Left kidney (tissue), 2 donors: ENCODE measurements around the gene TMEM250. TPM values are rescaled to one million over a fixed set of nuclear protein-coding genes. Genes with fewer than 3 reads are reported as not detected.

Experiments
- DNase-seq: peaks from one replicate; pipeline ENCODE4 v3.0.0-alpha.2; 2013
- polyA plus RNA-seq: library from polyadenylated mRNA; unstranded; fragments of 120-200 nt; gene quantifications from one replicate; pipeline ENCODE4 v1.2.1, GENCODE V29; 2013; ENCODE audit not compliant: insufficient read length

The TMEM250 gene
- polyA plus RNA-seq, 1 donor = 14.0 TPM

DNA sequence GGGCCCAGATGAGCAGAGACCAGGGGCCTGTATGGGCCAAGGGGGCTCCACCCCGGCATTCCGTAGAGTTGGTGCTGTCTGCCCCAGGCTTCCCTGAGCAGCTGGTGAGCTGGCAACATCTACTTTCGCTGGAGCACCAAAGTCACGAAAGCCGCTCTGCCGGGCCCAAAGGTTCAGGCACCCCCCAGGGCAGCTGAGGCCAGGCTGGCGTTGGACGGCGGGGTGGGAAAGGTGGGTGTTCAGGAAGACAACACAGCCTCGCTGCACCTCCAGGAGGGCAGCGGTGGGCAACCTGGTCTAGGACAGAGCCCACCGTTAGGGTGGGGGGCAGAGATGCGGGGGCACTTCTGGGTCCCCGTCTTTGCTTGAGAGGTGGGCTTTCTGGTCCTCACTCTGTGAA lies 30.1 kb upstream of the TMEM250 start:
- no peak for DNase-seq

DNA sequence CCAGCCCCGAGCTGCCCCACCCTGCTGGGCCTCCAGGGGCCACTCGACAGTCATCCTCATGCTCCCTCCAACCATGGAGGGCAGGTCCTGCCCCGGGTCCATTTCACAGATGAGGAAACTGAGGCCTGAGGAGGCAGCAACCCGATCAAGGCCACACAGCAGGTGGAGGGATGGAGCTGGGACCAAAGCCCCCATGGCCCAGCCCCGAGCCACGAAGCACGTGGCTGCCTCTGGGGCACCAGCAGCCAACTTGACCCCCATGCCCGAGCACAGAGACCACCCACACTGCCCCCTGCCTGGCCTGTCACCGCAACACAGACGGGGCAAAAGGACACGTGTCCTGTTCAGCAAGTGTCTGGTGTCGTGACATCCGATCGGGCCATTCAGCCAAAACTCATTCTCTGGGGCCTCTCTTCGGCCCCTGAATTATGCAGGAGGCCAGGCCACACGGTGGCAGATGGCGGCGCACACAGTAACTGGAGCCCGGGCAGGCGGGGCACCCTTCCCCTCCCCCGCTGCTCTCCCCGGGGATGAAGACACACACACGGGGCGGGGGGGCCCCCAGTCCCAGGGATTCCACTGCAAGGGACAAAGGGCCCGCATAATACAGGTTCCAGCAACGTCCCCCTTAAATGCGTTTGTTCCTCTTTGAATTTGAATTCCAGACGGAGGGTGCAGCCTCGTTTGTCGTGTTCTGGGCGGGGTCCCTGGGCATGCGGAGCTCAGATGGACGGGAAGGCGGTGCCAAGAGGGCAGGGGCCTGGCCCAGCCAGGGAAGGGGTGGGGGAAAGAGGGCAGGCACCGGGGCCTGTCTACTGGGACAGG lies 29.4 kb upstream of the TMEM250 start:
- DNase-seq = no peak

GRCh38 chr9:136147038-136147889 lies 28.6 kb upstream of the TMEM250 start:
- DNase-seq = no peak

DNA sequence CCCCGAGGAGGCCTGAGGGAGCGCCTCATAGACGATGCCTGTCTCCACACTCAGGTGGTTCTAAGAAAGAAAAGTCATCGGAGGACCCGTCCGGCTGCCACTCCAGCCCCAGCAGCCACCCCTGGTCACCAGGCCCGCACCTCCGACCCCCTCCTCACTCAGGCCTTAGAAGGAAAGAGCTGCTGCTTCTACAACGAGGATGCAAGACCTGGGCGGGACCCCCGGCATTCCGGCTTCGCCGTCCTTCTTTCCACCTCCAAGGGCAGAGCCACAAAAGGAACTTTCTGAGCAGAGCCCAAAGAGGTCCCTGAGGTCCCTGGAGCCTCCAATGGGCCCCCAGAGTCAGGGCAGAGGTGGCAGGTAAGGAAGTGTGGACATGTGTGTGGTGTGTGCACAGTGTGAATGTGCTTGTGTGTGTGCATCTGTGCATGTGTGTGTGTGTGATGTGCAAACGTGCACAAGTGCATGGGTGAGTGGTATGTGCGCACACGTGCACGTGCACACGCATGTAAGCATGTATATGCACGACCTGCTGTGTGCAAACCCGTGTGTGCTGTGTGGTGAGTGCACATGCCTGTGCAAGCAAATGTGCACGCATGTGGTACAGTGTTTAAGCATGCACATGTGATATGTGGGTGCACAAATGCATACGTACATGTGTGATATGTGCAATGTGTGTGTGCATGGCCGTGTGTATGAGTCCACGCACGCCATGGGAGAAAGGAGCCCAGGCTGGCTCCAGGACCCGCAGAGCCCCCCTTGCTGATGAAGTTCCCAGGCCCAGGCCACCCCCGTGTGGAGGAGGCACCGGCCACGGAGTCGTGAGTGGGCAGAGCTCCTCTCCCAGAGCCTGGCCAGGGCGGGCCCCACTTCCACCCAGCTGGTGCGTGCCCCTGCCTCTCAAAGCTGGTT lies 27.7 kb upstream of the TMEM250 start:
- DNase-seq = no peak

DNA sequence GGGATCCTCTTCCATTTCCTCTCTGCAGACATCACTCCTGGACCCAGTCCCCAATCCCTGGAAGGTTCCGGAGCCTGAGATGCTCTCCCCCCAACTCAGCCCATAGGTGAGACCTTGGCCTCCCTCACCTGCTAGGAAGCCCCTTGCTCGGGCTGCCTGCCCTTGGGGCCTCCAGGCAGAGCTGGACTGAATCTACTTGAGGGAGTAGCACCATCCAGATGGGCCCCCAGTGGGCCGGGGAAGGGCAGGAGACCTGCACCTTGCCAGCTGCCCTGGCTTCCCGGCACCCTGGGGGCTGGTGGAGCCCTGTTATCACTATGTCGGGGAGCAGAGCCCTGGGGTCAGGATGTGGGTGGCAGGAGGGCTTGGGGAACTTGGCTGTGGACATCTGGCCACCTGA lies 26.9 kb upstream of the TMEM250 start:
- DNase-seq = no peak

- DNase-seq = no peak
Observed at GRCh38 chr9:136144450-136144849, 25.8 kb upstream of the TMEM250 start.

DNA sequence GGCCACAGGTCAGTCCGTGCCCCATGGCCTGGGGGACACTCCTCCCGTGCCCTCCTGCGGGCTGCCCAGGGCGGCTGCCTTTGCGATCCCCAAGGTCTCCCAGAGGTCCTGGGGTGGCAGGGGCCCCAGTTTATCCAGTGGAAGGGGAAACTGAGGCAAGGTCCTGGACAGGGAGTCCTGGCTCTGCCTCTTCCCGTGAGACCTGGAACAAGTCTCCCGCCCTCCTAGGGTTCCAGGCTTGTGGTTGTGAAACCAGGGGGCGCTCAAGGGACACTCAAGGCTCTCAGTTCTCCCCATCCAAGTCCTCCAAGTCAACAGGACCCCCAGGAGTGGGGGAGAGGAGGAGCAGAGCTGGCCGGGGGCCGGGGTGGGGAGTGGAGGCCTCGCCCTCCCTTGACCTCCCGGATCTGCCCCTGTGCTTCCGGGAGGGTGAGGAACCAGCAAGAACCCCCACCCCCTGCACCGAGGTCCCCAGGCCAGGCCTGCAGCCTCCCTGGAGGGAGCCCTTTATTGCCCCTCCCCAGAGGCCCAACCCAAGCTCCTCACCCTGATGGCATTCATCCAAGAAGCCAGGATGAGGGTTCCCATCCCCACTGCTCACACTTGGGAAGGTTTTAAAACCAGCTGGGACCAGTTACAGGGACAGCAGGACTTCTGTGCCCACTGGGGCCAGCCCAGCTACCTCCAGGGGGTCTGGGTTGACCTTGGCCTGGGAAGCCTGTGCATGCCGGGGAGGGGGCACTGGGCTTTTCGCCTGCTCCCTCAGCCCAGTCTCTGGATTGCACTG lies 24.7 kb upstream of the TMEM250 start:
- peak; percentile 69 for DNase-seq

DNA sequence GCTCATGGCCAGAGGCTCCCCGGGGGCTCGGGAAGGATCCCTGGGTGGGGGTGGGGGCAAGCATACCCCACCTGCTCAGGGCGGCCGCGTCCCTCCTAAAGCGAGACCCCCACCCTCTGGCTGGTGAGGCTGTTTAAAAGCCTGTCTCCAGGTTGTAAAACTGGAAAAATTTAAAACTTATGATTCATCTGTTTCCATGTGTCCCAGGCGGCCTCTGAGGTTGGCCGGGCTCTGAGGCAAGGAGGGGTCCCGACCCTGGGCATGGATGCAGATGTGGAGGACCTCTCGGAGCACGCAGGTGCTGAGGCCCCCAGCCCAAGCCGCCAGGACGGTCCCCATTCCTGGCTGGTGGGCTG lies 24.2 kb upstream of the TMEM250 start:
- no peak for DNase-seq

DNA sequence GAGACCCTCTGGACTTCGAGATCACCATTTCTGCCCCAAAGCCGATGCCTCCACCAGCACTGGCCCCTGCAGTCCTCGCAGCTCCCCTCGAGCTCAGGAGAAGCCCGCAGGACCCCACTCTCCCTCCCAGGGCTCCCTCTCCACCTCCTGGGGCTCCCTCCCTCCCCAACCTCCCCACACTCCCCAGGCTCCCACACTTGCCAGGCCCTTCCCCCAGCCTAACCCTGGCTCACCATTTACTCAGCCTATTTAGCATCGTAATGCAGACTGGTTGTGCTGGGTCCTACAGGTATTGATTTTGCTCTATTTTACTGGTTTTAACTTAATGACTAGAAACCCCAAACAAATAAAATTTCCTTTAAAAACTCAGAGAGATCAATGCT lies 23.7 kb upstream of the TMEM250 start:
- DNase-seq = no peak

GRCh38 chr9:136141682-136142413 lies 23.2 kb upstream of the TMEM250 start:
- no peak for DNase-seq

- no peak for DNase-seq
Observed at GRCh38 chr9:136140966-136141365, 22.3 kb upstream of the TMEM250 start.

DNA sequence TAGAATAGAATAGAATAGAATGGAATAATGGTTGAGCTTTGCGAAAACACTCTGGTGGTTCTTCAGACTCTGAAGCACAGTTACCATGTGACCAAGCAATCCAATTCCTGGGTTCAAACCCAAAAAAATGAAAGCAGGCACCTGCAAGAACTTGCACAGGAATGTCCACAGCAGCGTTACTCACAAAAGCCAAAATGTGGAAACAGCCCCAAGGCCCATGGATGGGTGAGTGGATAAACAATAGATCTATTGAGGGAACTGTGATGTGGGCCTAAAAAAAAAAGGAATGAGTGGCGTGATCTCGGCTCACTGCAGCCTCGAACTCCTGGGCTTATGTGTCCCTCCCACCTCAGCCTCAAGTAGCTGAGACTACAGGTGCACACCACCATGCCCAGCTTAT lies 21.4 kb upstream of the TMEM250 start:
- no peak for DNase-seq

GRCh38 chr9:136138566-136138965 lies 19.9 kb upstream of the TMEM250 start:
- DNase-seq = peak; percentile 24

GRCh38 chr9:136137321-136138265 lies 18.9 kb upstream of the TMEM250 start:
- no peak for DNase-seq

- DNase-seq = no peak
Observed at GRCh38 chr9:136136127-136136925, 17.7 kb upstream of the TMEM250 start.

- DNase-seq = no peak
Observed at GRCh38 chr9:136135326-136136126, 16.9 kb upstream of the TMEM250 start.

DNA sequence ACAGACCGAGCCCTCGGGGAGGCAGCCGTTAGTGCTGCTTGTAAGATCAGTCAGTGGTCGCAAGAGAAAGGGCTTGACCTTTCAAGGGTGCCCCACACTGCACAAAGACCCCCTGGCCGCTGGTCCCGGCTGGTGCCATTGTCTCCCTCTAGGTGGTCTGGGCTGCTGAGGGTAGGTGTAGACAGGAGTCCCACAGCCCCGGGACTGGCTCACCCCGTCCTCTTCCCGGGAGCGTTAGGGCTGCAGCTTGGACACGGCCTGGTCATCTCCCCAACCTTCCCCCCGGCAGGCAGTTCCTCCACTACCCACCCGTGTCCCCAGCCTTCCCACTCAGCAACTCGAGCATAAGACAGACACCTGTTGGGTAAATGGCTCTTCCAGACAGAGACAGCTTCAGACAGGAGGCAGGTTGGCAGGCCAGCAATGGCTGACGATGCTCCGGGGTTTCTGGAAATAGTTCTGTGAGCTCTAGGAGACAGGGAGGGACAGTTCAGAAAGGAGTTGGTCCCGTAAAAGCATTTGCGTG lies 15.3 kb upstream of the TMEM250 start:
- DNase-seq = no peak
